IgD-negative memory B cell (primary cell): ENCODE data around the gene ESF1. TPM values are rescaled to one million over a fixed set of nuclear protein-coding genes. Genes with fewer than 3 reads are reported as not detected.
"Not testable (repeated sequence)": the region's sequence is repeated elsewhere in the genome, so short reads cannot be mapped to it uniquely, and the experiment has no call there.

Experiments
- H3K27ac Mint-ChIP-seq, 3 donors: one replicate each; pipeline ENCODE4 v1.8.0; 2020 to 2022; ENCODE audit warnings: mild to moderate bottlenecking in 3 of 3, mixed read lengths in 3 of 3, moderate library complexity in 1 of 3
- H3K27me3 Mint-ChIP-seq: one replicate; pipeline ENCODE4 v1.8.0; 2021; ENCODE audit warnings: mixed read lengths
- H3K36me3 Mint-ChIP-seq: one replicate; pipeline ENCODE4 v1.8.0; 2020; ENCODE audit warnings: mild to moderate bottlenecking, mixed read lengths
- H3K4me1 Mint-ChIP-seq, 3 donors: one replicate each; pipeline ENCODE4 v1.8.0; 2020 to 2022; ENCODE audit warnings: mixed read lengths in 3 of 3, mild to moderate bottlenecking in 1 of 3
- H3K4me3 Mint-ChIP-seq, 4 donors: one replicate each; pipeline ENCODE4 v1.8.0; 2020 to 2022; ENCODE audit warnings: mild to moderate bottlenecking in 4 of 4, mixed read lengths in 4 of 4, moderate library complexity in 3 of 4
- H3K9me3 Mint-ChIP-seq, 3 donors: one replicate each; pipeline ENCODE4 v1.8.0; 2020 to 2021; ENCODE audit warnings: mixed read lengths in 3 of 3, mild to moderate bottlenecking in 1 of 3
- polyA plus RNA-seq: library from polyadenylated mRNA; unstranded; fragments of 300-500 nt; fragmentation: Illumina TruSeq; gene quantifications from one replicate; pipeline ENCODE4 v1.2.3, GENCODE V29; 2021

ESF1 gene
- polyA plus RNA-seq, 1 donor from 2014 or later = 8.0 TPM

- not testable (repeated sequence) for H3K27ac Mint-ChIP-seq, H3K4me1 Mint-ChIP-seq, H3K4me3 Mint-ChIP-seq, H3K27me3 Mint-ChIP-seq, H3K9me3 Mint-ChIP-seq
- peaks cover 28% of the 10 kb centered on the region for H3K36me3 Mint-ChIP-seq
Observed at GRCh38 chr20:13738187-13738586, 46.5 kb downstream of the ESF1 start.

GRCh38 chr20:13736436-13737191 lies 48.1 kb downstream of the ESF1 start:
- peaks cover 31% of the 10 kb centered on the region for H3K36me3 Mint-ChIP-seq
- no peaks in the 10 kb centered on the region for H3K27me3 Mint-ChIP-seq
- no peak overlapping the region for H3K4me3 Mint-ChIP-seq
- peaks cover 2 to 9% (median 3%) of the 10 kb centered on the region in 3 donors for H3K9me3 Mint-ChIP-seq
- no peak overlapping the region for H3K27ac Mint-ChIP-seq
- H3K4me1 Mint-ChIP-seq = peaks cover 0 to 4% (median 0%) of the 10 kb centered on the region in 3 donors

- H3K27me3 Mint-ChIP-seq = no peaks in the 10 kb centered on the region
- H3K4me1 Mint-ChIP-seq = no peaks in the 10 kb centered on the region
- H3K36me3 Mint-ChIP-seq = peaks cover 25% of the 10 kb centered on the region
- no peak overlapping the region for H3K27ac Mint-ChIP-seq
- H3K4me3 Mint-ChIP-seq = no peak overlapping the region
- peaks cover 2 to 5% (median 3%) of the 10 kb centered on the region in 3 donors for H3K9me3 Mint-ChIP-seq
Observed at GRCh38 chr20:13735826-13736225, 48.9 kb downstream of the ESF1 start.

GRCh38 chr20:13723011-13723410 lies 61.7 kb downstream of the ESF1 start:
- no peaks in the 10 kb centered on the region for H3K9me3 Mint-ChIP-seq
- H3K36me3 Mint-ChIP-seq = peaks cover 9% of the 10 kb centered on the region
- H3K27me3 Mint-ChIP-seq = no peaks in the 10 kb centered on the region
- no peaks in the 10 kb centered on the region for H3K4me1 Mint-ChIP-seq
- no peak overlapping the region for H3K4me3 Mint-ChIP-seq
- no peak overlapping the region for H3K27ac Mint-ChIP-seq

- Mint-ChIP-seq H3K36me3 (peaks cover 9% of the 10 kb centered on the region), H3K4me1 (no peaks in the 10 kb centered on the region), H3K9me3 (no peaks in the 10 kb centered on the region), H3K27me3 (no peaks in the 10 kb centered on the region), H3K27ac (peak overlapping the region in 1 of 3 donors; percentile 14), H3K4me3 (no peak overlapping the region)
Observed at GRCh38 chr20:13718171-13718570, 66.5 kb downstream of the ESF1 start.

GRCh38 chr20:13717631-13718044 lies 67.1 kb downstream of the ESF1 start:
- Mint-ChIP-seq H3K36me3 (peaks cover 9% of the 10 kb centered on the region), H3K4me1 (no peaks in the 10 kb centered on the region), H3K27ac (no peak overlapping the region), H3K27me3 (no peaks in the 10 kb centered on the region), H3K4me3 (no peak overlapping the region), H3K9me3 (no peaks in the 10 kb centered on the region)

GRCh38 chr20:13715171-13715570 lies 69.5 kb downstream of the ESF1 start:
- Mint-ChIP-seq H3K4me3 (no peak overlapping the region), H3K4me1 (no peaks in the 10 kb centered on the region), H3K27ac (no peak overlapping the region), H3K9me3 (peaks cover 0 to 3% (median 2%) of the 10 kb centered on the region in 3 donors), H3K36me3 (peaks cover 4% of the 10 kb centered on the region), H3K27me3 (no peaks in the 10 kb centered on the region)

GRCh38 chr20:13708234-13708633 lies 76.5 kb downstream of the ESF1 start:
- Mint-ChIP-seq H3K4me3 (no peak overlapping the region), H3K27ac (no peak overlapping the region), H3K4me1 (no peaks in the 10 kb centered on the region), H3K9me3 (peaks cover 0 to 3% (median 2%) of the 10 kb centered on the region in 3 donors), H3K36me3 (no peaks in the 10 kb centered on the region), H3K27me3 (no peaks in the 10 kb centered on the region)

GRCh38 chr20:13703265-13703664 lies 81.5 kb downstream of the ESF1 start:
- peaks cover 1% of the 10 kb centered on the region for H3K27me3 Mint-ChIP-seq
- H3K4me3 Mint-ChIP-seq = no peak overlapping the region
- H3K4me1 Mint-ChIP-seq = no peaks in the 10 kb centered on the region
- H3K27ac Mint-ChIP-seq = no peak overlapping the region
- H3K9me3 Mint-ChIP-seq = peaks cover 0 to 2% (median 0%) of the 10 kb centered on the region in 3 donors
- no peaks in the 10 kb centered on the region for H3K36me3 Mint-ChIP-seq

GRCh38 chr20:13701486-13701885 lies 83.2 kb downstream of the ESF1 start:
- peaks cover 1% of the 10 kb centered on the region for H3K27me3 Mint-ChIP-seq
- no peak overlapping the region for H3K4me3 Mint-ChIP-seq
- H3K9me3 Mint-ChIP-seq = peaks cover 0 to 2% (median 0%) of the 10 kb centered on the region in 3 donors
- no peak overlapping the region for H3K27ac Mint-ChIP-seq
- H3K4me1 Mint-ChIP-seq = no peaks in the 10 kb centered on the region
- no peaks in the 10 kb centered on the region for H3K36me3 Mint-ChIP-seq

GRCh38 chr20:13700761-13701160 lies 84.0 kb downstream of the ESF1 start:
- Mint-ChIP-seq H3K4me1 (no peaks in the 10 kb centered on the region), H3K9me3 (peaks cover 0 to 2% (median 0%) of the 10 kb centered on the region in 3 donors), H3K27me3 (peaks cover 1% of the 10 kb centered on the region), H3K36me3 (no peaks in the 10 kb centered on the region), H3K27ac (no peak overlapping the region), H3K4me3 (no peak overlapping the region)

GRCh38 chr20:13694420-13695150 lies 90.1 kb downstream of the ESF1 start:
- no peak overlapping the region for H3K27ac Mint-ChIP-seq
- peaks cover 0 to 2% (median 0%) of the 10 kb centered on the region in 3 donors for H3K9me3 Mint-ChIP-seq
- H3K4me3 Mint-ChIP-seq = no peak overlapping the region
- no peaks in the 10 kb centered on the region for H3K36me3 Mint-ChIP-seq
- no peaks in the 10 kb centered on the region for H3K4me1 Mint-ChIP-seq
- H3K27me3 Mint-ChIP-seq = peaks cover 2% of the 10 kb centered on the region

- Mint-ChIP-seq H3K27me3 (peaks cover 2% of the 10 kb centered on the region), H3K4me1 (no peaks in the 10 kb centered on the region), H3K4me3 (no peak overlapping the region), H3K36me3 (no peaks in the 10 kb centered on the region), H3K27ac (no peak overlapping the region), H3K9me3 (peaks cover 0 to 2% (median 0%) of the 10 kb centered on the region in 3 donors)
Observed at GRCh38 chr20:13692802-13693736, 91.7 kb downstream of the ESF1 start.

GRCh38 chr20:13690943-13691342 lies 93.8 kb downstream of the ESF1 start:
- peaks cover 0 to 2% (median 0%) of the 10 kb centered on the region in 3 donors for H3K9me3 Mint-ChIP-seq
- no peak overlapping the region for H3K4me3 Mint-ChIP-seq
- H3K4me1 Mint-ChIP-seq = peaks cover 0 to 2% (median 2%) of the 10 kb centered on the region in 3 donors
- peaks cover 1% of the 10 kb centered on the region for H3K36me3 Mint-ChIP-seq
- H3K27ac Mint-ChIP-seq = no peak overlapping the region
- peaks cover 2% of the 10 kb centered on the region for H3K27me3 Mint-ChIP-seq

GRCh38 chr20:13687815-13688214 lies 96.9 kb downstream of the ESF1 start:
- peaks cover 0 to 2% (median 1%) of the 10 kb centered on the region in 3 donors for H3K9me3 Mint-ChIP-seq
- no peaks in the 10 kb centered on the region for H3K27me3 Mint-ChIP-seq
- H3K36me3 Mint-ChIP-seq = peaks cover 1% of the 10 kb centered on the region
- no peak overlapping the region for H3K4me3 Mint-ChIP-seq
- H3K4me1 Mint-ChIP-seq = peaks cover 19 to 24% (median 21%) of the 10 kb centered on the region in 3 donors
- no peak overlapping the region for H3K27ac Mint-ChIP-seq
